Heart left ventricle (tissue), 16 donors: ENCODE measurements around the gene PLA2G2F. TPM values are rescaled to one million over a fixed set of nuclear protein-coding genes. Genes with fewer than 3 reads are reported as not detected.

ENCODE experiments used
- ATAC-seq, 4 donors: fragments of 200-7000 bp; cut with Tn5 transposase; one replicate each; pipeline ENCODE4 v1.9.1; 2020 to 2022; ENCODE audit warnings: moderate library complexity in 4 of 4, mild to moderate bottlenecking in 3 of 4, moderate number of reproducible peaks in 1 of 4
- DNase-seq, 5 donors: peaks; one replicate each; pipeline ENCODE4 v3.0.0-alpha.2; 2020
- H3K27ac ChIP-seq, 12 donors: fragments of 200-600 bp; sonication (generic) in 4 of 12; one replicate each; pipeline versions ENCODE4 v1.5.0 to v1.8.0; 2016 to 2022; ENCODE audit warnings: mild to moderate bottlenecking in 2 of 12
- H3K27me3 ChIP-seq, 9 donors: fragments of 200-600 bp; sonication (generic) in 2 of 9; one replicate each; pipeline versions ENCODE4 v1.5.1 to v1.8.0; 2016 to 2022; ENCODE audit warnings: mild to moderate bottlenecking in 3 of 9
- H3K36me3 ChIP-seq, 9 donors: fragments of 200-600 bp; sonication (generic) in 2 of 9; one replicate each; pipeline versions ENCODE4 v1.5.0 to v1.8.0; 2018 to 2022; ENCODE audit warnings: mild to moderate bottlenecking in 2 of 9
- H3K4me1 ChIP-seq, 12 donors: fragments of 200-600 bp; sonication (generic) in 4 of 12; one replicate each; pipeline versions ENCODE4 v1.5.0 to v1.8.0; 2016 to 2022; ENCODE audit warnings: mild to moderate bottlenecking in 3 of 12
- H3K4me3 ChIP-seq, 12 donors: fragments of 200-600 bp; sonication (generic) in 4 of 12; one replicate each; pipeline versions ENCODE4 v1.5.0 to v1.8.0; 2017 to 2022; ENCODE audit warnings: mild to moderate bottlenecking in 9 of 12, moderate library complexity in 4 of 12
- H3K9me3 ChIP-seq, 12 donors: fragments of 200-600 bp; sonication (generic) in 4 of 12; one replicate each; pipeline versions ENCODE4 v1.5.0 to v1.8.0; 2016 to 2022; ENCODE audit warnings: mild to moderate bottlenecking in 1 of 12
- CTCF ChIP-seq, 12 donors: fragments of 200-600 bp; sonication (generic) in 4 of 12; IDR thresholded peaks; one replicate each; pipeline versions ENCODE4 v1.5.0 to v1.8.0; 2018 to 2022; ENCODE audit warnings: antibody characterized with exemption in 12 of 12, mild to moderate bottlenecking in 5 of 12
- POLR2A ChIP-seq, 2 donors: fragments of 450-650 bp; IDR thresholded peaks; one replicate each; pipeline ENCODE4 v1.6.1; 2017; ENCODE audit warnings: antibody characterized with exemption in 2 of 2, mild to moderate bottlenecking in 2 of 2, moderate library complexity in 2 of 2
- WGBS, 4 donors: extraction: QIAGEN DNeasy Blood & Tissue Kit in 2 of 4; methylation state at CpG; one replicate each; pipeline versions ENCODE4 v1.1.5 to v1.1.7; 2013 to 2018; 5-methylcytosine and 5-hydroxymethylcytosine counted together
- intact Hi-C, 10 donors: fragments of 100-400 bp; cut with DNase I; formaldehyde crosslinking; loops; one replicate each; pipeline versions ENCODE4 v1.11.1 to v1.14.2; 2022
- polyA plus RNA-seq, 2 donors: library from polyadenylated mRNA; stranded (reverse); fragments of 200-250 nt; gene quantifications; one replicate each; pipeline ENCODE4 v1.2.3, GENCODE V29; 2013
- total RNA-seq, 9 donors: library from RNA; depleted of rRNA in 2 of 9; stranded (reverse); fragments of >200 nt in 2 of 9; fragmentation: NEBNext Ultra II Directional in 3 of 9; extraction: Animal tissue kit (Norgen Biotek cat#: 25700) in 3 of 9; gene quantifications; one replicate each; pipeline versions ENCODE4 v1.1.0 to v1.2.4, GENCODE V29; 2016 to 2023
- donor health status: ischemic (EF 13 %, LVEDD 7.1; RV severe dilation, severe dysfunction).
- donor health status: healthy with polysubstance abuse.
- donor health status: DM: no; HTN: yes; CAD: no.
- donor health status: DM: no; HTN: no; CAD: no.
- donor health status: ischemic (EF 25% LVEDD 6.9; RV normal size, moderate dysfunction).
- donor health status: ischemic (EF 25% LVEDD 5.7; RV mildly dilated, moderate dysfunction).
- donor health status: healthy.
- donor health status: DM: yes; HTN: yes; CAD: no.
- donor health status: ischemic (EF 35%, LVEDD 5.7; RV mildly dilated, moderate dysfunction).
- donor health status: nonischemic (EF 11% LVEDD 7.7; RV severe dilation, severe dysfunction).
- donor health status: DM: yes; HTN: yes; CAD: no.
- donor health status: PGD.
- donor health status: ischemic (EF 29% LVEDD 5.4; RV normal size, mild dysfunction).
- donor health status: nonischemic (EF 23%, LVEDD 6.1; RV moderate dilation, normal function).

The PLA2G2F gene
- total and polyA plus RNA-seq, 11 donors: not detected

GRCh38 chr1:20102875-20103274 lies 36.2 kb upstream of the PLA2G2F start:
- peaks cover 0 to 10% (median 0%) of the 10 kb centered on the region in 12 donors for H3K4me1 ChIP-seq
- no peak overlapping the region for H3K27ac ChIP-seq
- no peaks in the 10 kb centered on the region for H3K9me3 ChIP-seq
- H3K4me3 ChIP-seq: no peak overlapping the region
- H3K36me3 ChIP-seq: no peaks in the 10 kb centered on the region
- 59 to 75% (median 70%) methylated on average over 1 of the region's 1 CpG for WGBS, 4 donors
- peak in 1 of 4 donors; percentile 28 for ATAC-seq
- H3K27me3 ChIP-seq: peaks cover 0 to 5% (median 0%) of the 10 kb centered on the region in 9 donors
- no peak for DNase-seq
- TF ChIP-seq POLR2A (IDR thresholded peaks at IDR 0.05): no peak
- no peak for TF ChIP-seq CTCF (IDR thresholded peaks at IDR 0.05)
- intact Hi-C loops: loop anchor here in 8 of 10 donors (5.0 to 10.0 kb wide), 7 partner anchors 49 to 392 kb away; partner anchors contain the start of gene PLA2G2A (in 1 of the 8)

GRCh38 chr1:20105856-20106255 lies 33.3 kb upstream of the PLA2G2F start:
- 24 to 37% (median 27%) methylated on average over 1 of the region's 1 CpG for WGBS, 4 donors
- ATAC-seq: no peak
- intact Hi-C loops: loop anchor here in 4 of 10 donors (5.0 to 10.0 kb wide), 4 partner anchors 41 to 389 kb away; no protein-coding TSS in a partner anchor

GRCh38 chr1:20107351-20107750 lies 31.8 kb upstream of the PLA2G2F start:
- no peak for TF ChIP-seq CTCF (IDR thresholded peaks at IDR 0.05)
- TF ChIP-seq POLR2A (IDR thresholded peaks at IDR 0.05): no peak
- no peak for DNase-seq
- no peaks in the 10 kb centered on the region for H3K9me3 ChIP-seq
- ATAC-seq: no peak
- H3K27me3 ChIP-seq: no peaks in the 10 kb centered on the region
- peaks cover 0 to 9% (median 0%) of the 10 kb centered on the region in 12 donors for H3K4me1 ChIP-seq
- intact Hi-C loops: loop anchor here in 4 of 10 donors (5.0 to 10.0 kb wide), 4 partner anchors 40 to 387 kb away; no protein-coding TSS in a partner anchor
- H3K27ac ChIP-seq: no peak overlapping the region
- no peak overlapping the region for H3K4me3 ChIP-seq
- 51 to 74% (median 69%) methylated on average over 4 of the region's 4 CpGs for WGBS, 4 donors
- no peaks in the 10 kb centered on the region for H3K36me3 ChIP-seq

More at GRCh38 chr1:20105856-20106255, 33.3 kb upstream of the PLA2G2F start:
- H3K27ac ChIP-seq: no peak overlapping the region
- H3K4me1 ChIP-seq: peaks cover 0 to 14% (median 0%) of the 10 kb centered on the region in 12 donors
- no peak for TF ChIP-seq CTCF (IDR thresholded peaks at IDR 0.05)
- TF ChIP-seq POLR2A (IDR thresholded peaks at IDR 0.05): no peak
- no peak overlapping the region for H3K4me3 ChIP-seq
- peaks cover 0 to 5% (median 0%) of the 10 kb centered on the region in 9 donors for H3K27me3 ChIP-seq
- H3K36me3 ChIP-seq: no peaks in the 10 kb centered on the region
- H3K9me3 ChIP-seq: no peaks in the 10 kb centered on the region
- DNase-seq: no peak

- no peak for DNase-seq
- intact Hi-C loops: loop anchor here in 4 of 10 donors (5.0 to 10.0 kb wide), 4 partner anchors 40 to 387 kb away; no protein-coding TSS in a partner anchor
- 52 to 68% (median 56%) methylated on average over 4 of the region's 4 CpGs for WGBS, 4 donors
- Histone ChIP-seq H3K27ac (no peak overlapping the region), H3K9me3 (no peaks in the 10 kb centered on the region), H3K4me3 (no peak overlapping the region), H3K27me3 (no peaks in the 10 kb centered on the region), H3K4me1 (peaks cover 0 to 9% (median 0%) of the 10 kb centered on the region in 12 donors), H3K36me3 (no peaks in the 10 kb centered on the region)
- TF ChIP-seq POLR2A (IDR thresholded peaks at IDR 0.05) (no peak), CTCF (IDR thresholded peaks at IDR 0.05) (no peak)
- no peak for ATAC-seq
Observed at GRCh38 chr1:20107796-20108195, 31.3 kb upstream of the PLA2G2F start.
